IMR-90 (cell line): ENCODE results near the gene RSBN1L. TPM values are rescaled to one million over a fixed set of nuclear protein-coding genes. Genes with fewer than 3 reads are reported as not detected.

Source experiments
- ATAC-seq: fragments of 200-7000 bp; cut with Tn5 transposase; 2 replicates; pipeline ENCODE4 v1.9.1; 2020; ENCODE audit warnings: low read depth, mild to moderate bottlenecking, moderate library complexity
- BruUV-seq: library from RNA; stranded (reverse); fragments of 400-500 nt; replicated peaks from 2 replicates; lab custom pipeline; 2021; lab: Mats Ljungman, UMichigan
- CTCF ChIA-PET: fragments of 300-600 bp; formaldehyde crosslinking; extraction: SDS; loops from one replicate; lab custom pipeline; 2021; ENCODE audit warnings: antibody characterized with exemption; lab: Yijun Ruan, JAX
- POLR2A ChIA-PET: fragments of 300-600 bp; sonication (Branson Sonifier 250); formaldehyde crosslinking; loops from one replicate; lab custom pipeline; 2022; ENCODE audit warnings: antibody characterized with exemption; ENCODE audit not compliant: unreplicated experiment; lab: Charles Lee
- DNase-seq: peaks from one replicate; pipeline ENCODE4 v3.0.0; 2013
- H2AFZ ChIP-seq: replicated peaks from 2 replicates; pipeline ENCODE3; 2013; ENCODE audit warnings: low read length, mild to moderate bottlenecking; ENCODE audit not compliant: poor library complexity
- H2AK5ac ChIP-seq: 2 replicates; pipeline ENCODE4 v1.6.1; 2013; ENCODE audit warnings: low read depth, low read length, inconsistent platforms
- H2AK9ac ChIP-seq: replicated peaks from 2 replicates; pipeline ENCODE3; 2013; ENCODE audit warnings: mild to moderate bottlenecking, low read depth, low read length, moderate library complexity; ENCODE audit not compliant: poor library complexity
- H2BK120ac ChIP-seq: 2 replicates; pipeline ENCODE4 v1.6.1; 2013; ENCODE audit warnings: low read depth, low read length, inconsistent platforms
- H2BK15ac ChIP-seq: 3 replicates; pipeline ENCODE4 v1.6.1; 2013; ENCODE audit warnings: low read depth, low read length, inconsistent platforms
- H2BK20ac ChIP-seq: 2 replicates; pipeline ENCODE4 v1.6.1; 2013; ENCODE audit warnings: low read depth, mild to moderate bottlenecking, inconsistent platforms, low read length, moderate library complexity
- H2BK5ac ChIP-seq: 2 replicates; pipeline ENCODE4 v1.6.1; 2013; ENCODE audit warnings: mild to moderate bottlenecking, low read depth, low read length, inconsistent platforms; ENCODE audit not compliant: poor library complexity, severe bottlenecking
- H3K14ac ChIP-seq: replicated peaks from 2 replicates; pipeline ENCODE4 v1.6.1; 2013; ENCODE audit warnings: low read depth, low read length, inconsistent platforms
- H3K18ac ChIP-seq: 2 replicates; pipeline ENCODE4 v1.6.1; 2013; ENCODE audit warnings: low read depth, low read length, control low read depth
- H3K23ac ChIP-seq: 2 replicates; pipeline ENCODE4 v1.6.1; 2013; ENCODE audit warnings: low read depth, low read length, inconsistent platforms
- H3K27ac ChIP-seq: 2 replicates; pipeline ENCODE4 v1.5.1; 2013; ENCODE audit warnings: mild to moderate bottlenecking, control low read depth, low read length; ENCODE audit not compliant: insufficient read depth
- H3K27me3 ChIP-seq: 2 replicates; pipeline ENCODE4 v1.6.1; 2013; ENCODE audit warnings: low read length; ENCODE audit not compliant: control insufficient read depth, insufficient read depth
- H3K36me3 ChIP-seq: 2 replicates; pipeline ENCODE4 v1.6.1; 2013; ENCODE audit warnings: low read length, mixed read lengths; ENCODE audit not compliant: control insufficient read depth, insufficient read depth
- H3K4ac ChIP-seq: 2 replicates; pipeline ENCODE4 v1.6.1; 2013; ENCODE audit warnings: low read depth, low read length, inconsistent platforms
- H3K4me1 ChIP-seq: 2 replicates; pipeline ENCODE4 v1.6.1; 2013; ENCODE audit warnings: low read length, mixed read lengths; ENCODE audit not compliant: control insufficient read depth, insufficient read depth
- H3K4me2 ChIP-seq: 2 replicates; pipeline ENCODE4 v1.6.1; 2013; ENCODE audit warnings: low read depth, mild to moderate bottlenecking, control low read depth, low read length, moderate library complexity
- H3K4me3 ChIP-seq: 2 replicates; pipeline ENCODE4 v1.5.1; 2013; ENCODE audit warnings: low read depth, mild to moderate bottlenecking, control low read depth, low read length, moderate library complexity; ENCODE audit not compliant: insufficient read depth
- H3K56ac ChIP-seq: 2 replicates; pipeline ENCODE4 v1.6.1; 2013; ENCODE audit warnings: low read length, inconsistent platforms; ENCODE audit not compliant: insufficient read depth; ENCODE audit errors: extremely low read depth
- H3K79me1 ChIP-seq, 2 experiments: 2 replicates each; pipeline ENCODE4 v1.6.1; 2013; ENCODE audit warnings: low read length in 2 of 2, inconsistent platforms in 1 of 2, low read depth in 1 of 2
- H3K9ac ChIP-seq: 2 replicates; pipeline ENCODE4 v1.6.1; 2013; ENCODE audit warnings: low read depth, low read length, control low read depth
- H3K9me1 ChIP-seq: 2 replicates; pipeline ENCODE4 v1.6.1; 2013; ENCODE audit warnings: low read length, inconsistent platforms; ENCODE audit not compliant: insufficient read depth
- H3K9me3 ChIP-seq: 2 replicates; pipeline ENCODE4 v1.6.1; 2013; ENCODE audit warnings: low read length; ENCODE audit not compliant: control insufficient read depth, insufficient read depth
- H4K20me1 ChIP-seq: 2 replicates; pipeline ENCODE4 v1.6.1; 2013; ENCODE audit warnings: low read length, inconsistent platforms; ENCODE audit not compliant: insufficient read depth
- H4K5ac ChIP-seq: 2 replicates; pipeline ENCODE4 v1.6.1; 2013; ENCODE audit warnings: mild to moderate bottlenecking, low read depth, low read length, control low read depth
- H4K8ac ChIP-seq, 2 experiments: 2 replicates each; pipeline ENCODE4 v1.6.1; 2013; ENCODE audit warnings: low read depth in 2 of 2, low read length in 2 of 2, control low read depth in 1 of 2, inconsistent platforms in 1 of 2
- H4K91ac ChIP-seq: 2 replicates; pipeline ENCODE4 v1.6.1; 2013; ENCODE audit warnings: low read depth, low read length, inconsistent platforms; ENCODE audit not compliant: insufficient read depth
- BHLHE40 ChIP-seq: fragments of 150-350 bp; IDR thresholded peaks from 2 replicates; pipeline ENCODE4 v1.6.1; 2016; ENCODE audit warnings: mild to moderate bottlenecking, low read depth, low read length
- CEBPB ChIP-seq: IDR thresholded peaks from 2 replicates; pipeline ENCODE4 v1.6.1; 2012; ENCODE audit warnings: low read depth, low read length, improper control_type of control experiment
- CHD1 ChIP-seq: IDR thresholded peaks from 2 replicates; pipeline ENCODE4 v1.6.1; 2012; ENCODE audit warnings: low read depth, low read length, improper control_type of control experiment
- CTCF ChIP-seq: conservative IDR thresholded peaks from 2 replicates; pipeline ENCODE4 v1.5.1; 2012; ENCODE audit warnings: mild to moderate bottlenecking, low read depth, low read length, improper control_type of control experiment
- ELK1 ChIP-seq: fragments of 150-350 bp; IDR thresholded peaks from 2 replicates; pipeline ENCODE4 v1.6.1; 2016; ENCODE audit warnings: low read depth, mild to moderate bottlenecking, low read length, moderate library complexity, borderline replicate concordance
- FOS ChIP-seq: fragments of 150-350 bp; IDR thresholded peaks from 2 replicates; pipeline ENCODE4 v1.6.1; 2016; ENCODE audit warnings: low read depth, low read length
- MAFK ChIP-seq: IDR thresholded peaks from 2 replicates; pipeline ENCODE4 v1.6.1; 2012; ENCODE audit warnings: low read depth, low read length, improper control_type of control experiment
- MAZ ChIP-seq: IDR thresholded peaks from 2 replicates; pipeline ENCODE4 v1.6.1; 2012; ENCODE audit warnings: low read depth, mild to moderate bottlenecking, low read length, improper control_type of control experiment, moderate library complexity, borderline replicate concordance
- MXI1 ChIP-seq: IDR thresholded peaks from 2 replicates; pipeline ENCODE4 v1.6.1; 2012; ENCODE audit warnings: low read depth, mild to moderate bottlenecking, low read length, moderate library complexity, borderline replicate concordance
- NFE2L2 ChIP-seq: fragments of 150-350 bp; IDR thresholded peaks from 2 replicates; pipeline ENCODE4 v1.6.1; 2016; ENCODE audit warnings: low read depth, mild to moderate bottlenecking, low read length
- POLR2A ChIP-seq: IDR thresholded peaks from 2 replicates; pipeline ENCODE4 v1.6.1; 2012; ENCODE audit warnings: mild to moderate bottlenecking, low read depth, low read length
- RAD21 ChIP-seq: IDR thresholded peaks from 2 replicates; pipeline ENCODE4 v1.6.1; 2012; ENCODE audit warnings: low read length, improper control_type of control experiment
- RCOR1 ChIP-seq: IDR thresholded peaks from 2 replicates; pipeline ENCODE4 v1.6.1; 2012; ENCODE audit warnings: mild to moderate bottlenecking, low read length, improper control_type of control experiment; ENCODE audit not compliant: insufficient replicate concordance
- RFX5 ChIP-seq: IDR thresholded peaks from 2 replicates; pipeline ENCODE4 v1.8.0; 2012; ENCODE audit warnings: low read depth, mild to moderate bottlenecking, low read length, moderate library complexity
- WGBS, 2 experiments: methylation state at CpG; one replicate each; pipeline versions ENCODE4 v1.1.5 to v1.1.7; 2013; ENCODE audit warnings: missing lambda C conversion rate in 2 of 2; ENCODE audit not compliant: insufficient read length in 1 of 2; ENCODE audit errors: extremely low coverage in 2 of 2; 5-methylcytosine and 5-hydroxymethylcytosine counted together
- dilution Hi-C: fragments of 300-500 bp; cut with HindIII; formaldehyde crosslinking; loops from one replicate; pipeline ENCODE4 v1.14.3; 2018; ENCODE audit warnings: low sequenced_read_pairs; ENCODE audit not compliant: unreplicated experiment
- in situ Hi-C: fragments of 300-500 bp; cut with MboI; formaldehyde crosslinking; loops from 3 replicates; pipeline ENCODE4 v1.14.3; 2019; ENCODE audit warnings: low sequenced_read_pairs, inconsistent platforms, mixed read lengths
- intact Hi-C: fragments of 100-400 bp; cut with micrococcal nuclease; formaldehyde crosslinking; loops from 2 replicates; pipeline ENCODE4 v1.10.0; 2022
- polyA plus RNA-seq, 3 experiments: library from polyadenylated mRNA; depleted of rRNA; stranded (reverse); fragments of >200 nt; gene quantifications; 2 replicates each; pipeline ENCODE4 v1.2.3, GENCODE V29; 2012; ENCODE audit warnings: low replicate concordance in 1 of 3
- total RNA-seq: library from RNA; depleted of rRNA; stranded (reverse); fragments of >200 nt; gene quantifications from 2 replicates; pipeline ENCODE4 v1.2.3, GENCODE V29; 2012

The RSBN1L gene
- total and polyA plus RNA-seq, 2 of the 4 experiments (the other 2 are of a cell fraction) = 7.8 to 14.7 TPM

- H2AFZ ChIP-seq = no peak overlapping the region
- no peak overlapping the region for H3K56ac ChIP-seq
- H3K27me3 ChIP-seq = no peaks in the 10 kb centered on the region
- H3K9ac ChIP-seq = no peak overlapping the region
- ATAC-seq = no peak
- BruUV-seq = no TSS peak
- no peaks in the 10 kb centered on the region for H3K9me3 ChIP-seq
- H4K20me1 ChIP-seq = peaks cover 4% of the 10 kb centered on the region; the same call in 1 of the 2 replicates
- no peak overlapping the region for H3K14ac ChIP-seq
- no peak overlapping the region for H2BK15ac ChIP-seq
- no peak overlapping the region for H3K23ac ChIP-seq
- no peak overlapping the region for H3K4ac ChIP-seq
- H4K91ac ChIP-seq = no peak overlapping the region
- H3K4me1 ChIP-seq = peaks cover 6% of the 10 kb centered on the region; the same call in 1 of the 2 replicates
- dilution Hi-C loops = no loop called here
- no peak overlapping the region for H2BK20ac ChIP-seq
- whole genome bisulfite sequencing, 2 experiments = no CpG with 5 or more reads among the region's 2 CpGs
- no peak overlapping the region for H2AK9ac ChIP-seq
- H3K18ac ChIP-seq = no peak overlapping the region
- intact Hi-C loops = loop anchor here (5.0 kb wide), 1 partner anchor 264 kb away; no protein-coding TSS in a partner anchor
- no peak for DNase-seq
- peaks cover 22% of the 10 kb centered on the region for H3K36me3 ChIP-seq
- in situ Hi-C loops = loop anchor here (25.0 kb wide), 1 partner anchor 284 kb away; no protein-coding TSS in a partner anchor
- no peak overlapping the region for H2BK5ac ChIP-seq
- H2AK5ac ChIP-seq = no peak overlapping the region
- peaks cover 4 to 32% of the 10 kb centered on the region in 2 experiments; a peak in 3 of 4 replicates for H3K79me1 ChIP-seq
- no peak overlapping the region for H4K5ac ChIP-seq
- H4K8ac ChIP-seq = no peak overlapping the region
- no peak overlapping the region for H3K27ac ChIP-seq
- no peak overlapping the region for H2BK120ac ChIP-seq
- 0 out of 2 replicates have a peak, but pooled peaks cover 3% of the 10 kb centered on the region for H3K9me1 ChIP-seq
- H3K4me2 ChIP-seq = no peak overlapping the region
- no peak overlapping the region for H3K4me3 ChIP-seq
- CTCF ChIA-PET = interaction anchor here (1.0 kb wide), 1 partner anchor 34 kb away, joined by 3 read pairs; no protein-coding TSS in a partner anchor
- POLR2A ChIA-PET = no interaction called here
- no peak for TF ChIP-seq RFX5
- TF ChIP-seq POLR2A = no peak
- TF ChIP-seq CHD1 = no peak
- no peak for TF ChIP-seq NFE2L2
- no peak for TF ChIP-seq BHLHE40
- TF ChIP-seq RCOR1 = no peak
- no peak for TF ChIP-seq RAD21
- no peak for TF ChIP-seq ELK1
- TF ChIP-seq CEBPB = no peak
- TF ChIP-seq MAZ = no peak
- no peak for TF ChIP-seq MXI1
- TF ChIP-seq CTCF = no peak
- TF ChIP-seq FOS = no peak
- no peak for TF ChIP-seq MAFK
Measured at GRCh38 chr7:77653572-77653971, 42.7 kb upstream of the RSBN1L start.
